ENCODE results near the gene MLPH. TPM values are rescaled to one million over a fixed set of nuclear protein-coding genes. Genes with fewer than 3 reads are reported as not detected.

Gene MLPH
- total and polyA plus RNA-seq, 9 of the 15 experiments (the other 6 are each of a cell fraction or from before 2014, with no cell fraction given) = 0.22 TPM; not detected in 8

DNA sequence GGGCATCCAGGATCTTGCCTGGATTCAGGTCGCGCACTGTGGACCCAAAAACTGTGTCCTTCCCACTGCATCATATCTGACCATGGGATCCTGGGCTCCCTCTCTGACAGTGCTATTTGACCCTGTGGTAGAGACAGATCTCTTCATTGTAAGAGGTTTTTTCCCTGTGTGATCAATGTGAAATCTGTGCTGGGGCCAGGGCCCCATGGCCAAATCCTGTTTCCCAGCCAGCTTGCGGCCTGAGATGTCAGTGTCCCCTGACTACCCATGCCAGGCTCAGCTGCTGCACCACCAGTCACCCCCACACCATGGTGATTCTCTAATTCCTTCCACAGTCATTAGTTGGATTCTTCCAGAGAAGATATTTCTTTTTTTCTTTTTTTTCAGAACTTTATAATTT lies 82.8 kb downstream of the MLPH start:
- WGBS (ENCODE audit: insufficient coverage, low coverage, missing lambda C conversion rate) = 4% methylated on average over 3 of the region's 3 CpGs
- Histone ChIP-seq H4K20me1 (replicated peaks; ENCODE audit: control insufficient read depth, insufficient read depth, low read length) (no peaks in the 10 kb centered on the region), H3K27ac (ENCODE audit: extremely low read depth, low read depth, low read length) (no peak overlapping the region), H3K4me1 (replicated peaks in 1 of 2; ENCODE audit: control insufficient read depth in 2 of 2, insufficient read depth in 2 of 2, low read length in 2 of 2) (peaks cover 0 to 3% of the 10 kb centered on the region in 2 experiments; a peak in 2 of 5 replicates), H3K79me2 (ENCODE audit: control insufficient read depth, insufficient read depth, low read length) (no peaks in the 10 kb centered on the region), H2AFZ (ENCODE audit: low read depth, low read length) (no peak overlapping the region), H3K9me3 (replicated peaks; ENCODE audit: control insufficient read depth, insufficient read depth, low read depth, low read length) (no peaks in the 10 kb centered on the region; the same call in 1 of the 2 replicates), H3K9ac (ENCODE audit: insufficient read depth in 1 of 2, low read depth in 2 of 2, low read length in 2 of 2) (no peak overlapping the region), H3K36me3 (ENCODE audit: control insufficient read depth, insufficient read depth, low read length) (no peaks in the 10 kb centered on the region), H3K4me2 (ENCODE audit: insufficient read depth, low read length) (no peak overlapping the region), H3K4me3 (no peak overlapping the region), H3K27me3 (ENCODE audit: control insufficient read depth in 2 of 2, insufficient read depth in 2 of 2, low read length in 2 of 2) (peaks cover 0 to 21% of the 10 kb centered on the region in 2 experiments; a peak in 2 of 5 replicates), H3K9me1 (ENCODE audit: control insufficient read depth, insufficient read depth, low read length) (no peaks in the 10 kb centered on the region)
- ChIA-PET POLR2A (no interaction called here), CTCF (ENCODE audit: low intra/inter-chr PET ratio) (no interaction called here)
- intact Hi-C loops (cut with micrococcal nuclease) = no loop called here
- in situ Hi-C loops (cut with MboI) = loop anchor here (5.0 to 10.0 kb wide), 3 partner anchors 58 to 445 kb away; no protein-coding TSS in a partner anchor
- BruUV-seq (replicated peaks) = no TSS peak
- FAIRE-seq = no peak
- no peak for DNase-seq (ENCODE audit: extremely low read depth in 1 of 4, low spot score in 3 of 4)
- ATAC-seq = no peak
- TF ChIP-seq, protein P1, sequence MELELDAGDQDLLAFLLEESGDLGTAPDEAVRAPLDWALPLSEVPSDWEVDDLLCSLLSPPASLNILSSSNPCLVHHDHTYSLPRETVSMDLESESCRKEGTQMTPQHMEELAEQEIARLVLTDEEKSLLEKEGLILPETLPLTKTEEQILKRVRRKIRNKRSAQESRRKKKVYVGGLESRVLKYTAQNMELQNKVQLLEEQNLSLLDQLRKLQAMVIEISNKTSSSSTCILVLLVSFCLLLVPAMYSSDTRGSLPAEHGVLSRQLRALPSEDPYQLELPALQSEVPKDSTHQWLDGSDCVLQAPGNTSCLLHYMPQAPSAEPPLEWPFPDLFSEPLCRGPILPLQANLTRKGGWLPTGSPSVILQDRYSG (tag; conservative IDR thresholded peaks at IDR 0.05; ENCODE audit: low read depth) = no peak
- TF ChIP-seq CEBPB (tag; IDR thresholded peaks at IDR 0.05) (no peak), PTTG1 (tag; IDR thresholded peaks at IDR 0.05; ENCODE audit: low read depth) (no peak), MTA2 (IDR thresholded peaks at IDR 0.05; ENCODE audit: low read depth) (no peak), ERF (CRISPR knock-in tag; IDR thresholded peaks at IDR 0.05) (no peak), FUS (optimal IDR thresholded peaks at IDR 0.05; ENCODE audit: low read depth, low read length) (no peak), HNRNPL (IDR thresholded peaks at IDR 0.05; ENCODE audit: low read depth, low read length) (no peak), GABPB1 (CRISPR knock-in tag; IDR thresholded peaks at IDR 0.05) (no peak), OTX1 (CRISPR knock-in tag; IDR thresholded peaks at IDR 0.05) (no peak), STAT5A (IDR thresholded peaks at IDR 0.05; ENCODE audit: borderline replicate concordance, low read length) (no peak), SMARCA4 (IDR thresholded peaks at IDR 0.05) (no peak), YY1 (IDR thresholded peaks at IDR 0.05; ENCODE audit: borderline replicate concordance in 1 of 3, control insufficient read depth in 1 of 3, extremely low read depth in 1 of 3, insufficient read depth in 3 of 3, insufficient read length in 1 of 3, insufficient replicate concordance in 2 of 3, low read depth in 1 of 3, low read length in 2 of 3) (no peak)
- TF ChIP-seq, protein P2, sequence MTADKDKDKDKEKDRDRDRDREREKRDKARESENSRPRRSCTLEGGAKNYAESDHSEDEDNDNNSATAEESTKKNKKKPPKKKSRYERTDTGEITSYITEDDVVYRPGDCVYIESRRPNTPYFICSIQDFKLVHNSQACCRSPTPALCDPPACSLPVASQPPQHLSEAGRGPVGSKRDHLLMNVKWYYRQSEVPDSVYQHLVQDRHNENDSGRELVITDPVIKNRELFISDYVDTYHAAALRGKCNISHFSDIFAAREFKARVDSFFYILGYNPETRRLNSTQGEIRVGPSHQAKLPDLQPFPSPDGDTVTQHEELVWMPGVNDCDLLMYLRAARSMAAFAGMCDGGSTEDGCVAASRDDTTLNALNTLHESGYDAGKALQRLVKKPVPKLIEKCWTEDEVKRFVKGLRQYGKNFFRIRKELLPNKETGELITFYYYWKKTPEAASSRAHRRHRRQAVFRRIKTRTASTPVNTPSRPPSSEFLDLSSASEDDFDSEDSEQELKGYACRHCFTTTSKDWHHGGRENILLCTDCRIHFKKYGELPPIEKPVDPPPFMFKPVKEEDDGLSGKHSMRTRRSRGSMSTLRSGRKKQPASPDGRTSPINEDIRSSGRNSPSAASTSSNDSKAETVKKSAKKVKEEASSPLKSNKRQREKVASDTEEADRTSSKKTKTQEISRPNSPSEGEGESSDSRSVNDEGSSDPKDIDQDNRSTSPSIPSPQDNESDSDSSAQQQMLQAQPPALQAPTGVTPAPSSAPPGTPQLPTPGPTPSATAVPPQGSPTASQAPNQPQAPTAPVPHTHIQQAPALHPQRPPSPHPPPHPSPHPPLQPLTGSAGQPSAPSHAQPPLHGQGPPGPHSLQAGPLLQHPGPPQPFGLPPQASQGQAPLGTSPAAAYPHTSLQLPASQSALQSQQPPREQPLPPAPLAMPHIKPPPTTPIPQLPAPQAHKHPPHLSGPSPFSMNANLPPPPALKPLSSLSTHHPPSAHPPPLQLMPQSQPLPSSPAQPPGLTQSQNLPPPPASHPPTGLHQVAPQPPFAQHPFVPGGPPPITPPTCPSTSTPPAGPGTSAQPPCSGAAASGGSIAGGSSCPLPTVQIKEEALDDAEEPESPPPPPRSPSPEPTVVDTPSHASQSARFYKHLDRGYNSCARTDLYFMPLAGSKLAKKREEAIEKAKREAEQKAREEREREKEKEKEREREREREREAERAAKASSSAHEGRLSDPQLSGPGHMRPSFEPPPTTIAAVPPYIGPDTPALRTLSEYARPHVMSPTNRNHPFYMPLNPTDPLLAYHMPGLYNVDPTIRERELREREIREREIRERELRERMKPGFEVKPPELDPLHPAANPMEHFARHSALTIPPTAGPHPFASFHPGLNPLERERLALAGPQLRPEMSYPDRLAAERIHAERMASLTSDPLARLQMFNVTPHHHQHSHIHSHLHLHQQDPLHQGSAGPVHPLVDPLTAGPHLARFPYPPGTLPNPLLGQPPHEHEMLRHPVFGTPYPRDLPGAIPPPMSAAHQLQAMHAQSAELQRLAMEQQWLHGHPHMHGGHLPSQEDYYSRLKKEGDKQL (CRISPR knock-in tag; IDR thresholded peaks at IDR 0.05; ENCODE audit: borderline replicate concordance) = no peak
- TF ChIP-seq, protein P3, sequence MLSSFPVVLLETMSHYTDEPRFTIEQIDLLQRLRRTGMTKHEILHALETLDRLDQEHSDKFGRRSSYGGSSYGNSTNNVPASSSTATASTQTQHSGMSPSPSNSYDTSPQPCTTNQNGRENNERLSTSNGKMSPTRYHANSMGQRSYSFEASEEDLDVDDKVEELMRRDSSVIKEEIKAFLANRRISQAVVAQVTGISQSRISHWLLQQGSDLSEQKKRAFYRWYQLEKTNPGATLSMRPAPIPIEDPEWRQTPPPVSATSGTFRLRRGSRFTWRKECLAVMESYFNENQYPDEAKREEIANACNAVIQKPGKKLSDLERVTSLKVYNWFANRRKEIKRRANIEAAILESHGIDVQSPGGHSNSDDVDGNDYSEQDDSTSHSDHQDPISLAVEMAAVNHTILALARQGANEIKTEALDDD (IDR thresholded peaks at IDR 0.05) = no peak

Measured in K562 (cell line).